NCI-H345 treated with DMSO at 0.1 percent for 48 hours (cell line): ENCODE measurements around the gene CREB3L1.
A peak's percentile ranks its signal among the peaks of the same experiment; 100 is the strongest.

Experiments used
- DNase-seq: peaks from one replicate; lab custom pipeline; 2025; ENCODE audit not compliant: unreplicated experiment; lab: John Stamatoyannopoulos, UW

Gene CREB3L1

GRCh38 chr11:46272816-46273427 is 4.5 kb upstream of the CREB3L1 start:
- DNase-seq, result no peak

GRCh38 chr11:46273511-46274205 is 3.8 kb upstream of the CREB3L1 start:
- no peak for DNase-seq

- DNase-seq, result no peak
Measured at GRCh38 chr11:46275964-46276641, 1.4 kb upstream of the CREB3L1 start.

- DNase-seq, result peak; percentile 33
Measured at GRCh38 chr11:46277313-46277621, 195 bp upstream of the CREB3L1 start.

GRCh38 chr11:46278387-46279125 is 1.1 kb downstream of the CREB3L1 start:
- no peak for DNase-seq

GRCh38 chr11:46279126-46280099 is 2.0 kb downstream of the CREB3L1 start:
- no peak for DNase-seq

- no peak for DNase-seq
Measured at GRCh38 chr11:46280706-46281105, 3.2 kb downstream of the CREB3L1 start.

GRCh38 chr11:46281371-46281831 is 3.9 kb downstream of the CREB3L1 start:
- DNase-seq, result no peak

- no peak for DNase-seq
Measured at GRCh38 chr11:46285173-46285572, 7.7 kb downstream of the CREB3L1 start.

GRCh38 chr11:46285594-46286033 is 8.2 kb downstream of the CREB3L1 start:
- DNase-seq, result no peak

- no peak for DNase-seq
Measured at GRCh38 chr11:46286789-46287188, 9.3 kb downstream of the CREB3L1 start.

- no peak for DNase-seq
Measured at GRCh38 chr11:46288451-46288850, 11.0 kb downstream of the CREB3L1 start.

GRCh38 chr11:46290011-46290410 is 12.5 kb downstream of the CREB3L1 start:
- DNase-seq, result no peak

GRCh38 chr11:46290598-46291309 is 13.3 kb downstream of the CREB3L1 start:
- DNase-seq, result no peak

- DNase-seq, result no peak
Measured at GRCh38 chr11:46291441-46292150, 14.1 kb downstream of the CREB3L1 start.

GRCh38 chr11:46293066-46293465 is 15.6 kb downstream of the CREB3L1 start:
- DNase-seq, result no peak

GRCh38 chr11:46293641-46294103 is 16.2 kb downstream of the CREB3L1 start:
- DNase-seq, result no peak

- DNase-seq, result no peak
Measured at GRCh38 chr11:46294365-46295309, 17.2 kb downstream of the CREB3L1 start.
